Brain microvascular endothelial cell (primary cell): ENCODE results near the gene NPB.
A peak's percentile ranks its signal among the peaks of the same experiment; 100 is the strongest.

Experiments
- DNase-seq: peaks from one replicate; pipeline ENCODE4 v3.0.0-alpha.2; 2020
- H3K27ac ChIP-seq: fragments of 250-450 bp; sonication (Bioruptor Pico); 2 replicates; pipeline ENCODE4 v1.5.1; 2020; ENCODE audit warnings: mild to moderate bottlenecking, moderate library complexity
- H3K27me3 ChIP-seq: fragments of 250-450 bp; sonication (Bioruptor Pico); replicated peaks from 2 replicates; pipeline ENCODE4 v1.5.1; 2020; ENCODE audit warnings: mild to moderate bottlenecking
- H3K36me3 ChIP-seq: fragments of 250-450 bp; sonication (Bioruptor Pico); replicated peaks from 2 replicates; pipeline ENCODE4 v1.5.1; 2020; ENCODE audit warnings: mild to moderate bottlenecking
- H3K4me3 ChIP-seq: 2 replicates; pipeline ENCODE4 v1.5.1; 2011; ENCODE audit warnings: low read depth, mild to moderate bottlenecking, control low read depth, low read length, moderate library complexity
- in situ Hi-C: cut with HindIII; loops from 2 replicates; pipeline ENCODE4 v1.10.0; 2017; ENCODE audit warnings: low sequenced_read_pairs, low pct_ligation_motif_present
- TF ChIP-seq, protein P1 (sequence below): IDR thresholded peaks from 2 replicates; pipeline ENCODE4 v1.5.1; 2011; ENCODE audit warnings: low read depth, mild to moderate bottlenecking, moderate library complexity, low read length, control low read depth, inconsistent platforms; ENCODE audit errors: missing control alignments

NPB gene

DNA sequence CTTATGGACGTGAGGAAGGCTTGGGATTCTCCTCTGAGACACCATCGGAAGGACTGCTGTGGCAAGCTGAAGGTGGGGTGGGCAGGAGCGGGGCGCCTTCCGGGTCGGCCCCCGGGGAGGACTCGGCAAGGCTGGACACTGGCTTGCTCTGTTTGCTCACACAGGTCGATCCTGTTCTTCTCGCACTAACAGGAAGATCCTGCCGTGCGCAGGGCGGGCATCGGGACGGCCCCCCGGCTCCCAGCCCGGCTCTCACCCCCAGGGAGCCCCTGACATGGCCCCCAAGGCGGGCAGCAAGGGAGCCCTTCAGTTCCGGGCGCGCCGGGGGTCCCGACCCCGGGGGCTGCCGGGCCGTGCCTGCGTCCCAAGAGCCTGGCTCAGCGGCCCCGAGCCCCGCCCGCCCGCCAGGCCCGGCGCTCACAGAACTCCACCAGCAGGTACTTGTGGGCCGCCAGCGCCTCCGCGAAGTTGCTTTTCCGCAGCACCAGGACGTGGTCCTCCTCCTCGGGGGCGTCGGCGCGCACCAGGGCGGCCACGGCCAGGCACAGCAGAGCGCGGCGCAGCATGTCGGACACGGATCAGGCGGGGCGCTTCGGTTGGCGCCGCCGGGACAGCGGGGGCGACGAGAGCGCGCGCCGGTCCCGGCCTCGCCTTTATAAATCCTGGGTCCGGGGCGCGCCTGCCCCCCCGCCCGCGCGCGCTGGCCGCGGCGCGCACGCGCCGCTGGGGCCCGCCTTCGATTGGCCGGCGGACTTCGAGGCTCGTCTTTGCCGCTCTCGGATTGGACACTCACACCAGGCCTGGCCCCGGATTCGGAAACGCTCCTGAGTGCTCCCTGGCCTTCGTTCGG is 41.9 kb upstream of the NPB start, which contains the start of gene P4HB:
P4HB (minus strand) TSS at position 630 of the 850 bp plus-strand sequence; CDS start at position 566, 64 bp downstream.
- H3K36me3 ChIP-seq, result peaks cover 34% of the 10 kb centered on the region
- no peak for DNase-seq

DNA sequence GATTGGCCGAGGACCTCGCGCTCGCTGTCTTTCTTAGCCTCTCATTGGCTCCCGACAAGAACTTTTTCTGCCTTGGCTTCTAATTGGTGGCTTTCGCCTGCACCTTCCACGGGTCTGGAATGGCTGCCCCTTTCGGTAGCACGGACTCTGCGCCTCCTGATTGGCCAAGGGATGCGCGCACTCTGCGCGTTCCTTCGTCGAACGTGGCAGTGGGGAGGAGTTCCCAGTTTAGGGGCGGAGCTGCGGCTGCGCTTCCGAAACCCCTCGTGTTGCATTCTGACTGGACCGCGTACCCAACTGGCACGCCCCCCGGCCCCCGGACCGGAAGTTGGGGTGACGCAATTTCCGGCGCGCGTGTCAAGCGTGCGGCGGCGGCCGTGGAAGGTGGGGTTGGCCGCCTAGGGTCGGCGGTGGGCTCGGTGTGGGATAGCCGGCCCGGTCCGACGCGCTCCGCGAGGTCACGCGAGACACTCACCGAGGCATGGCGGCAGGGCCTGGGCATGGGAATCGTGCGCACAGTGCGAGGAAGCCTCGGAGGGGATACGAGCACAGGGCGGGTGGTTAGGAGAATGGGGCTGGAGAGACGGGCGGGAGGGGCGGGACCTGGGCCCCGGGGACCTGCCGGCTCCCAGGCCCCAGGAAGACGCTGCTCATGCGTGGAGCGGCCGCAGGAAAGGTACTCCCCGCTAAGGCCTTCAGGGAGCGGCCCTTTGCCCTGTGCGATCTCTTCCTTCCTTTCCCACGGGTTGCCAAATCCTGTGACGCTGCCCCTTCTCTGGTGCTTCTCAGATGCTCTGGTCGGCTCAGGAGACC is 41.1 kb upstream of the NPB start:
- H3K36me3 ChIP-seq, result peaks cover 26% of the 10 kb centered on the region
- H3K4me3 ChIP-seq, result peak overlapping the region; percentile 82
- in situ Hi-C loops, result no loop called here
- TF ChIP-seq, protein P1, sequence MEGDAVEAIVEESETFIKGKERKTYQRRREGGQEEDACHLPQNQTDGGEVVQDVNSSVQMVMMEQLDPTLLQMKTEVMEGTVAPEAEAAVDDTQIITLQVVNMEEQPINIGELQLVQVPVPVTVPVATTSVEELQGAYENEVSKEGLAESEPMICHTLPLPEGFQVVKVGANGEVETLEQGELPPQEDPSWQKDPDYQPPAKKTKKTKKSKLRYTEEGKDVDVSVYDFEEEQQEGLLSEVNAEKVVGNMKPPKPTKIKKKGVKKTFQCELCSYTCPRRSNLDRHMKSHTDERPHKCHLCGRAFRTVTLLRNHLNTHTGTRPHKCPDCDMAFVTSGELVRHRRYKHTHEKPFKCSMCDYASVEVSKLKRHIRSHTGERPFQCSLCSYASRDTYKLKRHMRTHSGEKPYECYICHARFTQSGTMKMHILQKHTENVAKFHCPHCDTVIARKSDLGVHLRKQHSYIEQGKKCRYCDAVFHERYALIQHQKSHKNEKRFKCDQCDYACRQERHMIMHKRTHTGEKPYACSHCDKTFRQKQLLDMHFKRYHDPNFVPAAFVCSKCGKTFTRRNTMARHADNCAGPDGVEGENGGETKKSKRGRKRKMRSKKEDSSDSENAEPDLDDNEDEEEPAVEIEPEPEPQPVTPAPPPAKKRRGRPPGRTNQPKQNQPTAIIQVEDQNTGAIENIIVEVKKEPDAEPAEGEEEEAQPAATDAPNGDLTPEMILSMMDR, result no peak
- H3K27ac ChIP-seq, result peak overlapping the region; percentile 92
- no peaks in the 10 kb centered on the region for H3K27me3 ChIP-seq
- DNase-seq, result peak; percentile 100

More for the DNA sequence above, 41.9 kb upstream of the NPB start, which contains the start of gene P4HB:
- Histone ChIP-seq H3K27me3 (no peaks in the 10 kb centered on the region), H3K4me3 (peak within 1 kb of the TSS; percentile 82), H3K27ac (peak within 1 kb of the TSS; percentile 92)
- in situ Hi-C loops, result no loop called here
- TF ChIP-seq, protein P1, result no peak

DNA sequence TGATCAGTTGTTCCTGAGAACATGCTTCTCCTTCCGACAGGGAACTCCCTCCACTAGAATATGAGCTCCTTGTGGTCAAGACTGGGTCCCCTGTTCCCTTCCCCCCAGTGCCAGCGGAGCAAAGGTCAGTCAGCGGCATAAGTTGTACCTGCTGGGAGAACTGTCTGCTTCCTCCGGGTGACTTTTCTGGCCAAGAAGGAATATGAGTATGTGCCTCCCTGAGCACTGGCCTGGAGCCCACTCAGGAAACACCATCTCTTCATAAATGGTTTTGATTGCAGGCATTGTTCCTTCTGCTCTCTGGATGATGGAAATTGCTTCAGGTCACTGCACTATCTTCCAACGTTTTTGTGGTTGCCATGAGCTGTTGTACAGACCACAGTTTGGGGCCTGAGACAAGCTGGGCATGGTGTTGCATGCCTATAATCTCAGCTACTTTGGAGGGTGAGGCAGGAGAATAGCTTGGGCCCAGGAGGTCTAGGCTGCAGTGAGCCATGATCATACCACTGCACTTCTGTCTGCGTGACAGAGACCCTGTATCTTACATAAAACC is 38.8 kb upstream of the NPB start:
- Histone ChIP-seq H3K4me3 (no peak overlapping the region), H3K27me3 (no peaks in the 10 kb centered on the region), H3K36me3 (peaks cover 16% of the 10 kb centered on the region), H3K27ac (no peak overlapping the region)
- in situ Hi-C loops, result no loop called here
- no peak for DNase-seq
- TF ChIP-seq, protein P1, result no peak

DNA sequence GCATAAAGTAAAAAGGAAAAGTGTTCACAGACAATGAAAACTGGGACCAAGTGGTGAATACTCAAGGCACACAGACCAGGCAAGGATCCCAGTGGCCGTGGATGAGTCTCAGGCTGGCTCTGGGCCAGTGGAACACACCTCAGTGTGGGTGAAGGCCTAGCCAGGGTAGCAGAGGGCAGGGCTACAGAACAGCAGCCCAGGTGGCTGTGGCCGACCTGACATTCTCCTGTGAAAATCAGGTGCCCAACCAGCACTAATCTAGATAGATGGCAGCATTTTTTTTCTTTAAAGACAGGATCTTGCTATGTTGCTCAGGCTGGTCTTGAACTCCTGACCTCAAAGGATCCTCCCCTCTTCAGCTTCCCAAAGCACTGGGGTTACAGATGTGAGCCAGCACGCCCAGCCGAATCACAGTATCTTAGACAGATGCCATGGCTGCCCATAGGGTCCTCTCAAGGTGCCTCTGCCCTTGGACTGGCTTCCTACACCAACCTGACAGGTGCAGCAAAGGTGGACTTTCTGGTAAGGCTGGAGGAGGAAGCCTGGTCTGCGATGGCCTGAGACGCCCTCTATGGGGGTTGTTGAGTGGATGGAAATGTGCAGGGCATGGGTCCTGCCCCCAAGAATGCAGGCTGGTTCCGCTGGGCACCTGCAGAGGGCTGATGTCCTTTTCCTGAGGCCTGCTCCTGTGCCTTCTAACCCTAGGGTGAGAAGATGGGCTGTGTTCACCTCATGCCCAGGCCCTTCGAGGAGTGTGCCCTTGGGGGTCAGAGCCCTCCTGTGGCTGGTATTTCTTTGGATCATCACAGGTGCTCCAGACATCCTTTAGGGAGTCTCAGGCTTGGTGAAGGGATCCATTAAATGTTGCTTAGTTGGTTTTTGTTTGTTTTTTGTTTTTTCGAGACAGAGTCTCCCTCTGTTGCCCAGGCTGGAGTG is 37.9 kb upstream of the NPB start:
- Histone ChIP-seq H3K27ac (no peak overlapping the region), H3K4me3 (no peak overlapping the region), H3K27me3 (no peaks in the 10 kb centered on the region), H3K36me3 (peaks cover 13% of the 10 kb centered on the region)
- DNase-seq, result no peak
- in situ Hi-C loops, result no loop called here
- TF ChIP-seq, protein P1, result no peak

DNA sequence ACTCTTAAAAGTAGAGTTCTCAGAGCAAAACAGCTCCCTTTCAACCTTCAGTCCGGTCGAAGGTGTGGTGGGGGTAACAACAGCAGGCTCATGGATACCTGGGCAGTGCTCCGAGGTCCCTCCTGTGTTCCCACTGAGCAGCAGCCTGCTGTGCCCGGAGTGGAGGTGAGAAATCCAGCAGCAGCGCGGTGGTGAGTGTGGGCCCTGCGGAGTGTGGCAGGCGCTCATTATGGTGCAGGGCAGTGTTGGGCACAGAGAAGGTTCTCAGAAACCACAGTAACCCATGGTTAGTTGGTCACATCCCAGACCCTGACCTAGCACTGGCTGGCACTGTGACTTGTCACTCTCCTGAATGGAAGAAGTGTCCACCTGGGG is 36.7 kb upstream of the NPB start:
- TF ChIP-seq, protein P1, result no peak
- H3K36me3 ChIP-seq, result peaks cover 21% of the 10 kb centered on the region
- in situ Hi-C loops, result no loop called here
- DNase-seq, result no peak
- H3K4me3 ChIP-seq, result no peak overlapping the region
- no peaks in the 10 kb centered on the region for H3K27me3 ChIP-seq
- H3K27ac ChIP-seq, result no peak overlapping the region
